ENCODE data around the gene ZNF500. TPM values are rescaled to one million over a fixed set of nuclear protein-coding genes. Genes with fewer than 3 reads are reported as not detected.

ZNF500 gene
- polyA plus RNA-seq, 1 of the 3 experiments (the other 2 are of a cell fraction): 6.3 TPM

DNA sequence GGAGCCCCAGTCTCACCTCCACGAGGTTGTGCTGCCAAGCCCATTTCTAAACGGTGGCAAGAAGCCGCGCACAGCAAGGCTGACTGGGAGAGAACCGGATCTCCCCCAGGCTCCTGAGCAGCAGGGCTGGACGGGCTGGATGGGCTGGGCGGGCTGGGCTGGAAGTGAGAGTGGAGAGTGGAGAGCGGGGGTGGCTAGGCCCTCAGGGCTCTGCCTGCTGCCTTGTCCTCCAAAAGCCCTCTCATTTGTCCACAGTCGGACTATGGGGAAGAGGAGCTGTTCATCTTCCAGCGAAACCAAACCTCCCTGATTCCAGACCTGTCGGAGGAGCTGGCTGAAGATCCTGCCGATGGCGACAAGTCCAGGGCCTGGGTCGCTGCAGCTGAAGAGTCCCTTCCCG, 29.4 kb downstream of the ZNF500 start:
- Histone ChIP-seq H3K36me3 (replicated peaks in 1 of 2; ENCODE audit: control insufficient read depth in 1 of 2, insufficient read depth in 2 of 2, low read length in 1 of 2) (no peaks in the 10 kb centered on the region), H3K27me3 (ENCODE audit: insufficient read depth) (no peaks in the 10 kb centered on the region), H3K4me1 (ENCODE audit: control insufficient read depth in 1 of 2, insufficient read depth in 2 of 2, low read depth in 1 of 2, low read length in 1 of 2) (peaks cover 0 to 3% of the 10 kb centered on the region in 2 experiments; a peak in 1 of 4 replicates), H4K20me1 (ENCODE audit: insufficient read depth) (no peaks in the 10 kb centered on the region), H3K4me2 (no peak overlapping the region), H2AFZ (ENCODE audit: low read depth) (no peak overlapping the region), H3K9ac (no peak overlapping the region), H3K9me3 (no peaks in the 10 kb centered on the region), H3K9me2 (no peaks in the 10 kb centered on the region), H3K27ac (ENCODE audit: low read depth in 2 of 2, low read length in 1 of 2) (no peak overlapping the region), H3K4me3 (ENCODE audit: low read depth in 2 of 2, low read length in 1 of 2) (no peak overlapping the region), H3F3A (replicated peaks; ENCODE audit: insufficient read depth) (no peaks in the 10 kb centered on the region), H3K79me2 (ENCODE audit: insufficient read depth) (peaks cover 15% of the 10 kb centered on the region)
- DNase-seq: no peak
- ChIA-PET CTCF (no interaction called here), POLR2A (interaction anchor here (1.3 kb wide), 1 partner anchor 65 kb away, joined by 5 read pairs; the partner anchor contains the start of gene ROGDI)
- 79% methylated on average over 14 of the region's 15 CpGs for WGBS (ENCODE audit: low lambda C conversion rate)
- TF ChIP-seq JUND (IDR thresholded peaks at IDR 0.05): no peak
- no peak for TF ChIP-seq TAF1 (IDR thresholded peaks at IDR 0.05; ENCODE audit: borderline replicate concordance, low read depth, low read length)
- no peak for TF ChIP-seq EZH2phosphoT487 (IDR thresholded peaks at IDR 0.05; ENCODE audit: borderline replicate concordance, low read depth)
- TF ChIP-seq ELF1 (IDR thresholded peaks at IDR 0.05): no peak
- TF ChIP-seq NFIC (IDR thresholded peaks at IDR 0.05; ENCODE audit: borderline replicate concordance): no peak
- TF ChIP-seq, protein P1, sequence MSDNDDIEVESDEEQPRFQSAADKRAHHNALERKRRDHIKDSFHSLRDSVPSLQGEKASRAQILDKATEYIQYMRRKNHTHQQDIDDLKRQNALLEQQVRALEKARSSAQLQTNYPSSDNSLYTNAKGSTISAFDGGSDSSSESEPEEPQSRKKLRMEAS (IDR thresholded peaks at IDR 0.05; ENCODE audit: low read depth): no peak
- no peak for TF ChIP-seq RXRA (IDR thresholded peaks at IDR 0.05; ENCODE audit: borderline replicate concordance, low read depth)
- TF ChIP-seq CHD2 (IDR thresholded peaks at IDR 0.05; ENCODE audit: low read length, partially characterized antibody): no peak
- no peak for TF ChIP-seq GABPA (IDR thresholded peaks at IDR 0.05; ENCODE audit: low read depth)

DNA sequence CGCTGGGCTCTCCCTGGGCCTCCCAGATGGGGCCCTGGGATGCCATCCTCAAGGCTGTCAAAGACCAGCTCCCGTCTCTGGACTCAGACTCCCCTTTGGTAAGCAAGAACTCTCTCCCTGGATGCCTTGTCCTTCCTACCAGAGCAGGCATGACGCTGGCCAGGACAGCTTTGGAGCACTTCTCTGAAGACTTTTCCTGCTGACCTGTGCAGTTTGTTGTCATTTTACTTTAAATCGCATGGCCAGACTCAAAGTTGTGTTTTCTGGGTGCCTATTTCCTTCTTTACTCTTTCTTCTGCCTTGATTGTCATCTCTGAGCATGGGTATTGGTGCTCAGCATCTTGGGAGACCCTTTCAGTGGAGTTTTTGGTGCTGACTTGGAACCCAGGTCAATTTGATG, 30.4 kb downstream of the ZNF500 start:
- H4K20me1 ChIP-seq (ENCODE audit: insufficient read depth): no peaks in the 10 kb centered on the region
- ChIA-PET POLR2A (no interaction called here), CTCF (interaction anchor here (0.9 kb wide), 1 partner anchor 188 kb away, joined by 3 read pairs; no protein-coding TSS in a partner anchor)
- peaks cover 0 to 6% of the 10 kb centered on the region in 2 experiments; a peak in 1 of 4 replicates for H3K4me1 ChIP-seq (ENCODE audit: control insufficient read depth in 1 of 2, insufficient read depth in 2 of 2, low read depth in 1 of 2, low read length in 1 of 2)
- no peak overlapping the region for H3K27ac ChIP-seq (ENCODE audit: low read depth in 2 of 2, low read length in 1 of 2)
- no peak overlapping the region for H3K9ac ChIP-seq
- H3K79me2 ChIP-seq (ENCODE audit: insufficient read depth): peaks cover 25% of the 10 kb centered on the region
- H3K27me3 ChIP-seq (ENCODE audit: insufficient read depth): no peaks in the 10 kb centered on the region
- no peak for TF ChIP-seq NFIC (IDR thresholded peaks at IDR 0.05; ENCODE audit: borderline replicate concordance)
- TF ChIP-seq, protein P2, sequence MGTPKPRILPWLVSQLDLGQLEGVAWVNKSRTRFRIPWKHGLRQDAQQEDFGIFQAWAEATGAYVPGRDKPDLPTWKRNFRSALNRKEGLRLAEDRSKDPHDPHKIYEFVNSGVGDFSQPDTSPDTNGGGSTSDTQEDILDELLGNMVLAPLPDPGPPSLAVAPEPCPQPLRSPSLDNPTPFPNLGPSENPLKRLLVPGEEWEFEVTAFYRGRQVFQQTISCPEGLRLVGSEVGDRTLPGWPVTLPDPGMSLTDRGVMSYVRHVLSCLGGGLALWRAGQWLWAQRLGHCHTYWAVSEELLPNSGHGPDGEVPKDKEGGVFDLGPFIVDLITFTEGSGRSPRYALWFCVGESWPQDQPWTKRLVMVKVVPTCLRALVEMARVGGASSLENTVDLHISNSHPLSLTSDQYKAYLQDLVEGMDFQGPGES (IDR thresholded peaks at IDR 0.05; ENCODE audit: low read depth, low read length): no peak
- TF ChIP-seq, protein P3, sequence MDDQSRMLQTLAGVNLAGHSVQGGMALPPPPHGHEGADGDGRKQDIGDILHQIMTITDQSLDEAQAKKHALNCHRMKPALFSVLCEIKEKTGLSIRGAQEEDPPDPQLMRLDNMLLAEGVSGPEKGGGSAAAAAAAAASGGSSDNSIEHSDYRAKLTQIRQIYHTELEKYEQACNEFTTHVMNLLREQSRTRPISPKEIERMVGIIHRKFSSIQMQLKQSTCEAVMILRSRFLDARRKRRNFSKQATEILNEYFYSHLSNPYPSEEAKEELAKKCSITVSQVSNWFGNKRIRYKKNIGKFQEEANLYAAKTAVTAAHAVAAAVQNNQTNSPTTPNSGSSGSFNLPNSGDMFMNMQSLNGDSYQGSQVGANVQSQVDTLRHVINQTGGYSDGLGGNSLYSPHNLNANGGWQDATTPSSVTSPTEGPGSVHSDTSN (IDR thresholded peaks at IDR 0.05): no peak
- TF ChIP-seq MXI1 (IDR thresholded peaks at IDR 0.05; ENCODE audit: low read depth, low read length): no peak
- TF ChIP-seq, protein P4, sequence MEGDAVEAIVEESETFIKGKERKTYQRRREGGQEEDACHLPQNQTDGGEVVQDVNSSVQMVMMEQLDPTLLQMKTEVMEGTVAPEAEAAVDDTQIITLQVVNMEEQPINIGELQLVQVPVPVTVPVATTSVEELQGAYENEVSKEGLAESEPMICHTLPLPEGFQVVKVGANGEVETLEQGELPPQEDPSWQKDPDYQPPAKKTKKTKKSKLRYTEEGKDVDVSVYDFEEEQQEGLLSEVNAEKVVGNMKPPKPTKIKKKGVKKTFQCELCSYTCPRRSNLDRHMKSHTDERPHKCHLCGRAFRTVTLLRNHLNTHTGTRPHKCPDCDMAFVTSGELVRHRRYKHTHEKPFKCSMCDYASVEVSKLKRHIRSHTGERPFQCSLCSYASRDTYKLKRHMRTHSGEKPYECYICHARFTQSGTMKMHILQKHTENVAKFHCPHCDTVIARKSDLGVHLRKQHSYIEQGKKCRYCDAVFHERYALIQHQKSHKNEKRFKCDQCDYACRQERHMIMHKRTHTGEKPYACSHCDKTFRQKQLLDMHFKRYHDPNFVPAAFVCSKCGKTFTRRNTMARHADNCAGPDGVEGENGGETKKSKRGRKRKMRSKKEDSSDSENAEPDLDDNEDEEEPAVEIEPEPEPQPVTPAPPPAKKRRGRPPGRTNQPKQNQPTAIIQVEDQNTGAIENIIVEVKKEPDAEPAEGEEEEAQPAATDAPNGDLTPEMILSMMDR (IDR thresholded peaks at IDR 0.05): no peak
- TF ChIP-seq NRF1 (IDR thresholded peaks at IDR 0.05; ENCODE audit: low read depth, low read length): no peak
- TF ChIP-seq TEAD4 (IDR thresholded peaks at IDR 0.05; ENCODE audit: borderline replicate concordance, insufficient read depth): no peak
- TF ChIP-seq ELF1 (IDR thresholded peaks at IDR 0.05): no peak
- no peak for TF ChIP-seq RFX5 (IDR thresholded peaks at IDR 0.05; ENCODE audit: low read length)
- peaks cover 0 to 4% of the 10 kb centered on the region in 2 experiments for H3K36me3 ChIP-seq (replicated peaks in 1 of 2; ENCODE audit: control insufficient read depth in 1 of 2, insufficient read depth in 2 of 2, low read length in 1 of 2)
- H3K4me3 ChIP-seq (ENCODE audit: low read depth in 2 of 2, low read length in 1 of 2): no peak overlapping the region
- no peaks in the 10 kb centered on the region for H3F3A ChIP-seq (replicated peaks; ENCODE audit: insufficient read depth)
- H2AFZ ChIP-seq (ENCODE audit: low read depth): no peak overlapping the region
- H3K9me2 ChIP-seq: no peaks in the 10 kb centered on the region
- no peak overlapping the region for H3K4me2 ChIP-seq
- DNase-seq: no peak
- 73% methylated on average over 3 of the region's 4 CpGs for WGBS (ENCODE audit: low lambda C conversion rate)
- no peaks in the 10 kb centered on the region for H3K9me3 ChIP-seq

Measured in SK-N-SH (cell line).